CD4-positive, alpha-beta T cell treated with Interleukin-21 for 1 hour (primary cell): Measurements from ENCODE around the gene ITGB2.
"Not testable (repeated sequence)": the region's sequence is repeated elsewhere in the genome, so short reads cannot be mapped to it uniquely, and the experiment has no call there.

ENCODE experiments used
- DNase-seq: peaks from one replicate; pipeline ENCODE4 v3.0.0-alpha.2; 2020

ITGB2 gene

DNA sequence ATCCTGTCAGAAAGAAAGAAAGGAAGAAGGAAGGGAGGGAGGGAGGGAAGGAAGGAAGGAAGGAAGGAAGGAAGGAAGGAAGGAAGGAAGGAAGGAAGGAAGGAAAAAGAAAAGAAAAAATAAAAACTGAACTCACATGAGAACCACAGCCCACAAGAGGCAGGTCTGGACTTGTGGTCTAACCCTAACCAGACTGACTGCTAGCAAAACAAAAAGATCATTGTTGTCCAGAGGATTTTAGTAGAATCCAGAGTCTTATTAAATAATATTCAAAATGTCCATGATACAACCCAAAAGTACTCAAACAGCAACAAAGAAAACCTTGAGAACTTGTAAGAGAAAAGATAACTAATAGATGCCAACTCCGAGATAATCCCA lies 4.7 kb upstream of the ITGB2 start:
- no peak for DNase-seq

DNA sequence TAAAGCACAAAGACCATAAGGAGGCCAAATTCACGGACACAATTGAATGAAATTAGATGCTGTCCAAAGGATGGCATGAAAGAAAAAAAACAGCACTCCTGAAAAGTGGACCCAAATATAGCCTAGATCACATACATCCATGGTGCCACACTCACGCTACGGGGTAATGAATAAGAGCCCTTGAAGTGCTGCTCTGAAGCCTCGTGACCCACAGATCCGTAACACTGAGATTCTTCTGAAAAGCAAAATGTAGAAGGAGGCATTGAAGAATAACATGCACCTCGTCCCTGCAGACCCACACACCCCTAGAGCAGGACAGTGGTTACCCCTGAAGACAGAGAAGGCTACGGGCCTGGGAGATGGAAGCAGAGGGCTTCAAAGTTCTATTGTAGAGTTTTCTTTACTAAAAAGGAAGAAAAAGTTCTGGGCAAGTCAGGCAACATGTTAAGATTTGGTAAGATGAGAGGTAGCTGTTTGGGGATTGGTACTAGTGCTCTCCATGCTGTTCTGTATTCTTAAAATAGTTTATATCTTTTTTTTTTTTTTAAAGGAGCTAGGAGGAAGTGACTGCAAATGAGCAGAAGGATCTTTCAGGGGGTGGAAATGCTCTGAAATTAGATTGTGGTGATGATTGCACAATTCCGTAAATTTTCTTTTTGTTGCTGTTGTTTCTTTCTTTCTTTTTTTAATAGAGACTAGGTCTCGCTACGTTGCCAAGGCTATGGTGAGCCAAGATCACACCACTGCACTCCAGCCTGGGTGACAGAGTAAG lies 4.1 kb upstream of the ITGB2 start:
- peak; percentile 56 for DNase-seq

DNA sequence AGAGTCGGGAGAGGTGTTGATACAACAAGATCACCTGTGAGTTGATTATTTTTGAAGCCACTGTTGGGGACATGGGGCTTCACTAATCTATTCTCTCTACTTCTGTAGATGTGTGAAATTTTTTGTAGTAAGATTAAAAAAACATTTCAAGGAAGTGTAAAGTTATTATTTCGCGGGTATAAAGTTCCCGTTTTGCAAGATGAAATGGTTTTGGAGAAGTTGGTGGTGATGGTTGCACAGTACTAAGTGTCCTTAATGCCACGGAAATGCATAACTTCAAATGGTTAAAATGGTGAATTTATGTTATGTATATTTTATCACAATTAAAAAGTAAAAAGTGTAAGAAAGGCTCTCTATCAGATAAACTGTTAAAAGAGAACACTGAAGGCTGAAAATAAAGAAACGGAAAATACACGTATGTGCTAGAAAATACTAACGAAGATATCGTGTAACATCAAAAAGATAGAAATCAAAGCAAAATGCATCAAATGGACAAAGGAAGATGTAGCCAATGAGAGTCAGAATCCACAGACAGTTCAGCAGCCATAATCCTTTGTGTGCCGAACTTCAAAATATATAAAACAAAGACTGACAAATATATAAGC lies 2.9 kb upstream of the ITGB2 start:
- no peak for DNase-seq

DNA sequence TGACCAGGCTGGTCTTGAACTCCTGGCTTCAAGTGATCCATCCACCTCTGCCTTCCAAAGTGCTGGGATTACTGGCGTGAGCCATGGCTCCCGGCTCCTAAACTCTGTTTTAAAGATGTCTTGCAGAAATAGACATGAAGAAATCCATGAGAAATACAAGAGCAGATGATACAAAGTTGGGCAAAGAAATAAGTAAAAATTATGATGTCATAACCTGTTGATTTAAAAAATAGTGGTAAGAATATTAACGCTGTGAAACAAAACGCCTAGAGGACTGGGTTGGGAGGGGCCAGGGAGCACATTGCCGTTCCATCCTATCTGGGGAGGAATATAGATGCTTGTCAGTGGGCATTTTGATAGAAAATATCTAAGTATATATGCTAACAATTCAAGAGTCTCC lies 1.2 kb upstream of the ITGB2 start:
- no peak for DNase-seq

DNA sequence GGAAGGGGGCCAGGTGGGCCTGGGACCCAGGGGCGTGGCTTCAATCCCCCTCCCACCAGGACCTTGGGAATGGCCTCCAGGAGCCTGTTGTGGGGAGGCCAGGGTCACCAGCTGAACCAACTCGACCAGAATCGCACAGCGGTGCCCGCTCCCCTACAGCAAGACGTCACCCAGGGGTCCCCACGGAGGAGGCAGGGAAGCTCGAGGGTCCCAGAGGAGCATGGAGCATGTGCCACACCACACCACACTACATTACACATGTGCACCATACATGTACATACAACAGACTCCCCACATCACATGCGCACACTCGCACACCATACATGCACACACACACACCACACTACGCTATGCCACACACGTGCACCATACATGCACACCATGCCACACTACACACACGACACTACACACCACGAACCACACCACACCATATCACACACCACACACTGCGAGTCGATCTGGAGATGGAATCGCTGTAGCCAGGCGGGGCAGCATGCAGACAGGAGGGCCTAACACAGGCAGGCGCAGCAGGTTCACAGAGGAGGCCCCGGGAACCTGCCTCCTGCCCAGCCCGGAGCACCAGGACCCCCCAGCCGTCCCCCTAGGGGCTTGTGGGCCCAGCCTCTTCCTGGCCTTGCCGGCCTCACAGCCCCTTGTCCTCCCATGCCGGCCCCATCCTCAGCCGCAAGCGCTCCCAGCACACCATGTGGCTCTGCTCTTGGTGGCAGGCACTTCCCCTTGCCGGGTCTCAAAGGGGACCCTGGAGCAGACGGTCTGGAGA lies 596 bp downstream of the ITGB2 start:
- no peak for DNase-seq

DNA sequence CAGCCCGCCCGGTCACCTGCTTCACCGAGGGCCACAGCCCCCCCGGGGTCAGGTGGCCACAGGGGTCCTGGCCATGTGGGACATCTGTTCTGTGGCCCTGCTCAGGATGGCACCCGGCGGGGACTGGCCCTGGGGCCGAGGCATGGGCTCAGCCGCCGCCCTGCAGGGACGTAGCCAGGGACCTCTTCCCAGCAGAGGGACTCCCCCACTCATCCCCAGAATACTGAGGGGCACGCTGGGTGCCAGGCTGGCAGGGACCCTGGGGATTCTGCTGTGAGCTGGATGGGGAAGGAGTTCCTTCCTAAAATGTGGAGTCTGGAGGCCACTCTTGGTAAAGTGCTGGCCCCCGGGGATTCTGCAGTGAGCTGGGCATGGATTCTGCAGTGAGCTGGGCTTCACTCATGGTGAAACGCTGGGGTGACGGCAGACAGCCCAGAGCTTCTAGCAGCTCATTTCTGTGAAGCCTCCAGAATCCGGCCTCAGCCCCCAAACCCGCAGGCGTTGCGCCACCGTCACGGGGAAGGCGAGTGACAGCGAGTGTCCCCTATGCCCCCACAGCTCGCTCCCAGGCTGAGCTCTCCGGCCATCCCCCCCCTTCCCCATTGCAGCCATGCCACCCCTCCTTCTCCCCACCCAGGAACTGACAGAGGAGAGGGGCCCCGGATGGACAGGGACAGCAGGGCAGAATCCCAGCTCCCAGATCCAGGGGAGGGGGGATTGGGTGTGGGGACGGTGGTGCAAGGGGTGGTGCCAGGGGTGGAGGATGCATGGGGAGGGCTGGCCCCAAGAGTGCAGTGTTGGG lies 1.4 kb downstream of the ITGB2 start:
- DNase-seq = no peak

DNA sequence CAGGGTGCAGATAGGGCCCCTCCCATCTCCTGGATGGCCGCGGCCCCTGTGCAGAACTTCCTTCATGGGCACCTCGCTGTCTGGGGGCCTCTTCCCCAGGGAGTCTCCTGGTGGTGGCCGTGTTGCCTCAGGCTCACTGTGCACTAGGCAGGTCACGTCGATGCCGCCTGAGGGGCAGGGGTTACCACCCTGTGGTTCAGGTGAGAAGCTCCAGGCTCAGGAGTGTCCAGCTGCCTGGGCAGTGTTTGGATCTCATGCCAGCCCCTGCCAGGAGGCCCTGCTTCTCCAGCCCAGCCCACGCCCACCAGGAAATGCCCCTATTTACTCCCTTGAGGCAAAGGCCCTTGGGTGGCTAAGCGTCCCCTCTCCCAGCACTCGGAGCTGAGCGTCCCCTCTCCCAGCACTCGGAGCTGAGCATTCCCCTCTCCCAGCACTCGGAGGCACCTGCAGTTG lies 2.1 kb downstream of the ITGB2 start:
- DNase-seq = no peak

DNA sequence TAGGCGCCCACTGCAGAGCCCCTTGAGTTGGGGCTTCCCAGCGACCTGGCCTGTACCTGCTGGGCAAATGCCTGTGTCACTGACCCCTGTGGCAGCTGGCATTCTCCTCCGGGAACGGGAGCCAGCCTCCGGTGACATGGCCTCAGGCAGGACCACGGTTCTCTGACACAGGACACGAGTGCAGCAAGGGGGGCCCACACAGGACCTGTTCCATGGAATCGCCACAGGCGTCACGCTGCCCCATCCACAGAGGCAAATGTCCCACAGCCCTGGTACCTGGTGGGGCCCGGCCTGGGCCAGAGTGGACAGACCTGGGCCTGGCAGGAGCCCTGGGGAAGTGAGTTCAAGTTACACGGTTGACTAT lies 2.6 kb downstream of the ITGB2 start:
- no peak for DNase-seq

DNA sequence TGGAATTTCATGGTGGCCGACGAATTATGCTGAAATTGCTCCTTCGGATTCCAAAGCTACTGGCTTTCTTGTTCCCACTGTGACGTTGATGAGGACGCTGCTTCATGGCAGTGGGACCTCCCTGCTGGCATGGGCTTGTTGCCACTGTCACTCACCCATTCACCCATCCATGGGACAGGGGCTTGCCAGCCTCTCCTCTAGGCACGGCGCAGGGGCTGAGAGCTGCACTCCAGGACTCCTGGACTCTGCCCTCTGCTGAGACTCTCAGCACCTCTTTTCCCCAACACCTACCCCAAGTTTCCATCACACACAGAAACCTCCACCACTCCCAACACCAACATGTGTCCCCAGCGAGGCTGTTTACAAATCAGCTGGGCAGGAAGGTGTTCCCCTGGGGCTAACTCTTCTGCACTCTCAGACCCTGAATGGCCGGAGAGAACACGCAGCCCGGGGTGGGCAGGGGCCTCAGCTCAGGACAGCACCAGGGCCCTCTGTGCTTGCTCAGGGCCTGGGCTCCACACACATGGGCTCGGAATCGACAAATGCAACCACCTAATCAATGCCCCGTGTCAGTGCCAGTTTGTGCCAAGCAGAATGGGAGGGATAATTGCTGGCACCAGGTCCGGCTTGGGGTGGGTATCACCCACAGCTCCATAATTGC lies 3.1 kb downstream of the ITGB2 start:
- DNase-seq = no peak

DNA sequence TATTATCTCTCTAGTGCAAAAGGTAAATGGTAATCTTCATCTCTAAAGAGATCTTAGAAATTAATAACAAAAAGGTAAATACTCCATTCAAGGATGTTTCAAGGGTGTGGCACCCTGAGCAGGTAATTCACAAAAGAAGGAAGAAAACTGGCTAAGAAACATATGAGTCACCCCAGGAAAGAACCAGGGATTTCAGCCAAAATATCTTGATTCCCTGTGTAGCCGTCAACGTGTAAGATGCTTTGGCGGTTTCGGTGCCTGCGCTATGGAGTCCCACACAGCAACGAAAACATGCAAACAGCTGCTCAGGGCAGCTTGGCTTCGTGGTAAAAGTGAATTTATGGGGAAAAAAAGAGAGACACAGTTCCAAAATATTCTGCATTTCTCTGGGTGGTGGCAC lies 3.7 kb downstream of the ITGB2 start:
- no peak for DNase-seq

DNA sequence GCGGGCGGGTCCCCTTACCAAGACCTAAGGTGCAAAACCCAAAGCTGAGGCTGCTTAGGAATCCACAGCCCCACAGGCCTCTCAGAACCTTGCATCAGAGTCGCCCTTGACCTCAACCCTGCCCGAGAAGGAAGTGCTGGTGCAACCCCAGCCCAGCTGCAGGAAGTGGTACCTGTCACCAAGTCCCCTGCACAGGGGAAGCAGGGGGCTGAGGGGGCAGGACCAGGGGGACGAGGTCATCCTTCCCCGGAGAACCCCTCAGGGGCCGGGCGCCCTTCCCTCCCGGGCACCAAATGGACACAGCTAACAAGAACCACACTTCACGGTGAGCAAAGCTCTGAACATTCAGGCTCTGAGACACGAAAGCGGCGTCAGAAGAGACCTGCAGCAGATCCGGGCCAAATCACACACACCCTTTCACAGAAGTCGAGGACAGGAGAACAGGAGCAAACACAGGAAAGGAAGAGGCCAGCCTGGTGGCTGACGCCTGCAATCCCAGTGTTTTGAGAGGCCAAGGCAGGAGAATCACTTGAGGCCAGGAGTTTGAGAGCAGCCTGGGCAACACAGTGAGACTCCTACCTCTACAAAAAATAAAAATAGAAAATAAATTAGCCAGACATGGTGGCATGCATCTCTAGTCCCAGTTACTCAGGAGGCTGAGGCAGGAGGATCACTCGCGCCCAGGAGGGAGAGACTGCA lies 6.4 kb downstream of the ITGB2 start:
- DNase-seq = peak; percentile 72

DNA sequence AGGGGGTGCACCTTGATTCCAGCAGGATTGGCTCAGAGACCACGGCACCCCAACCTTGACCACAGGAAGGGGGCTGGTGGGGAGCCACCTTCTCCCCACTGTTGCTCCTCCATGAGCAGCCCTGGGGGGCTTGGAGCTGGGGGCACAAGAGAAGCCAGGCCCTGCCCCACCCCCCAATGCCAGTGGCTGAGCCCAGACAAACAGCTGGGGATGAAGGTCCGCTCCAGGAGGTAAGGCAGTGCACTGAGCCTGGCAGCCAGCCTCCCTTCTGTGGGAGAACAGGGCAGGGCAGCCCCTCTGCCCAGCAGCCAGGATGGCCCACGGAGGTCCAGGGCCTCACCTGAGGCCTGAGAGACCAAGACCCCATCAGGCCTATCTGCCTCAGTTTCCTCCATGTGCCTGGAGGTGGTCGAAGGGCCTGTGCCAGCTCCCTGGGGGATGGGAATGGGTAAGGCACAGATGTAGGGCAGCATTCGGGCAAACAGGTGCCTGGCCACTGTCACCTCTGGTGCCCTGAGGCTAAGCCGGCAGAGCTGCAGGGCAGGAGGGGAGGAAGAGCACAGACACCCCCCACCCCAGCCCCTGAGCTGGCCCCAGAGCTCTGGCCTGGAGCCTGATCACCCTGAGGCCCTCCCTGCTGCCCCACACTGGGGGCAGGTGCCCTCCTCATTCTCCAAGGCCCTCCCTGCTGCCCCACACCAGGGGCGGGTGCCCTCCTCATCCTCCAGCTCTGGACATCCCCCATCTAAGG lies 7.1 kb downstream of the ITGB2 start:
- DNase-seq = no peak

DNA sequence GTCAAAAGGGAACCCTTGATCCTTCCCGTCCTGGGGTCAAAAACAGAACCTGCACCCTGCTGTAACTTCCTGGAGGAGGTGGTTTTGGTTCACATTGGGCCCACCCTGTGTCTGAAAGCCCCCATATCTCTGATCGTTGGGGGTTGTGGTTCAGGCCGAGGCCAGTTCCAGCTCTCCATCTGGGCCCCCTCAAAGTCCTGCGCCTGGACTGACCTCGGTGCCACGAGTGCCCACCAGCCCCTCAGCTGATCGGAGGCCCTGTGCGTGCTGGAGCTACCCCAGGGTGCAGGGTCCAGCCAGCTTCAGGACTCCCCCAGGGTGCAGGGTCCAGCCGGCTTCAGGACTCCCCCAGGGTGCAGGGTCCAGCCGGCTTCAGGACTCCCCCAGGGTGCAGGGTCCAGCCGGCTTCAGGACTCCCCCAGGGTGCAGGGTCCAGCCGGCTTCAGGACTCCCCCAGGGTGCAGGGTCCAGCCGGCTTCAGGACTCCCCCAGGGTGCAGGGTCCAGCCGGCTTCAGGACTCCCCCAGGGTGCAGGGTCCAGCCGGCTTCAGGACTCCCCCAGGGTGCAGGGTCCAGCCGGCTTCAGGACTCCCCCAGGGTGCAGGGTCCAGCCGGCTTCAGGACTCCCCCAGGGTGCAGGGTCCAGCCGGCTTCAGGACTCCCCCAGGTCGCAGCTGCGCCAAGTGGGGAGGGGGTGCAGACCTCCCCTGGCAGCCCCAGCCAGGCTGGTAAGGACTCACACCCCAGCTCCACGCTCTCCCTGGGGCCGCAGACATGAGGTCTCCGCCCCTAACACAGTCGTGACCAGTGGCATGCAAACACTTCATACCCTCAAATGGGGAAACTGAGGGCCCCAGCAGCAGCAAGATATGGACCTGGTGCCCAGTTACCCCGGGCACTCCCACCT lies 7.9 kb downstream of the ITGB2 start:
- not testable (repeated sequence) for DNase-seq

DNA sequence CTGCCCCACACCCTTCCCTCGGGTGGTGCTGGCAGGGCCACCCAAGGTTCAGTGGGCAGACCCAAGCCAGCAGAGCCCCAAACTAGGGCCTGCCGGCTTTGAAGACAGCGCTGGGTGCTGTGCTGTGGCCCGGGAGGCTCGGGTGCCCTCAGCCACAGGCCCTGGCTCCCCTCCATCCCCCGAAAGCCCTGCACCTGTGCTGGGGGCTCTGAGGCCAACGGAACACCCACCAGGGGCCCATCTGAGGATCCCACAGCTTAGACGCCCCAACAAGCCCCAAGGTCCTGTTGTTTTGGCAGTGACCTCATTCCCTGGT lies 8.6 kb downstream of the ITGB2 start:
- DNase-seq = no peak

DNA sequence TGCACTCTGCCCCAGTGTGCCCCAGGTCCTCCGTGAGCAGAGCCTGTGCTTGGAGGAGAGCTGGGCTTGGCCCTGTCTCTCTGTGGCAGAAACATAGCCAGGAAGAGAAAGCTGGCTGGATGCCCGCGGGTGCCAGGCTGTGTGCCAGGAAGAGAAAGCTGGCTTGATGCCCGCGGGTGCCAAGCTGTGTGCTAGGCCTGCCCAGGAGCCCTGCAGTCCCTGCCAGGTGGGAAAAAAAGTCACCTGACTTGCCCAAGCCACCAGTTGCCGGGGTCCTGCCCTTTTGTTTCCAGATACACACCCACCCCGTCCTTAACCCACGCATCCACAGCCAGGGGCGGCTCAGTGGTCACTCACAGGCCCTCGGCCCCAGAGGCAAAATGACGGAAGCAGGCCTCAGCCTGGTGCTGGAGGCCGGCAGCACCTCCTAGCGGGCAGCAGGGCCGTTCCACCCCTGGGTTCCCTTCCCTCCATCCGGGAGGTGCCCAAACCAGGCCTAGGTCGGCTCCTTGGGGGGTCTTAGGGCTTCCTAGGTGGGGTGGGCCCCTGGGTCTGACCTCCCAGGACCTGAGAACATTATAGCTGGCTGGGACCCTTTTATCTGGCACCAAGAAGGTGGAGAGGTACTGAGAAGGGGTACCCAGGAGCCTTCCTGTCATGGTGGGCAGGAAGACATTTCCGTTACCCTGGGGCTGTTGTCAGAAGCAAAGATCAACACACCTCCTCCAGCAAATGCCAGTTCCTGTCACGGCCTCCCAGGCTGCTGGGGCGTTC lies 9.1 kb downstream of the ITGB2 start:
- DNase-seq = peak; percentile 69

DNA sequence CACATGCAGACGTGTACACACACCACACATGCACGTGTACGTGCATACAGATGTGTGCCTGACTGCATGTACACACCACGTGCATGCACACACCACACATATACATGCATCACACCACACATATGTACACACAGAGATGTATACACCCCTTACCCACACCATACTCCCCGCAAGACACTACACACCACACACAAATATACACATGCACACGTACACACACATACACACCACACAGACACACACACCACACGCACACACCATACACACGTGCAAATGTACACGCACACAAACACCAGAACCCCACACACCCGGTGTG lies 9.7 kb downstream of the ITGB2 start:
- DNase-seq = no peak

DNA sequence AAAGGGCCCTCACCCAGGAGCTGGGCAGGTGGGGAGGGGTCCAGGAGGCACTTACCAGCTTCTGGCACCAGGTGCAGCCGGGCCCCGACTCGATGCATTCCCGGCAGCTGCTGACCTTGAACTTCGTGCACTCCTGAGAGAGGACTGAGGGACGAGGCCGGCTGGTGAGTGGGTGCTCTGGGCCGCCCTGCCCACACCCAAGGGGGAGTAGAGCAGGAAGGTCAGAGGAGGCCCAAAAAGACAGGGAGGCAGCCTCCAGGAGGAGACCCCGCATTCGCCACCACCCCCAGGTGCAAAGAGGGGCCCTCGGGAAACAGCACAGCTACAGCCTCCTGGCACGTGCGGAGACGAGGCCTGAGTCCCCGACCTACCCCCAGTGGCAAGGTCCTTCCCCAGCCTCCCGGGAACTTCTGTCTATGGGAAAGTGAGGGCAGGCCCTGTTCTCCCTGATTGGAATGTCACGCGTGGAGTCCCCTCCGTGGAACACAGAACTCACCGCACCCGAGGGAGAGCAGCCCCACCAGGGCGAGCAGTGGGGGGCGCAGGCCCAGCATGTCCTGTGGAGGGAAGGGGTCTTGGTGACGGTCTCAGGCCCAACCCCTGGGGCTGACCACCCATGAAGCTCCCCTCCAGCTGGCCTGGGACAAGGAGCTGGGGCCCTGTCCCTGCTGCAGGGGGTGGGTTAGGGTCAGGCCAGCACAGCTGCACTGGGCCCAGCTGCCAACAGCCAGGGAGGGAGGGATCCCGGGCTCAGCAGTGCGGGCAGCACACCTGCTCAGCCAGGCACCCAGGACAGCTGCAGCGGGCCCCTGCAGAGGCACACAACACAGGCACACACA lies 10.3 kb downstream of the ITGB2 start:
- DNase-seq = no peak

DNA sequence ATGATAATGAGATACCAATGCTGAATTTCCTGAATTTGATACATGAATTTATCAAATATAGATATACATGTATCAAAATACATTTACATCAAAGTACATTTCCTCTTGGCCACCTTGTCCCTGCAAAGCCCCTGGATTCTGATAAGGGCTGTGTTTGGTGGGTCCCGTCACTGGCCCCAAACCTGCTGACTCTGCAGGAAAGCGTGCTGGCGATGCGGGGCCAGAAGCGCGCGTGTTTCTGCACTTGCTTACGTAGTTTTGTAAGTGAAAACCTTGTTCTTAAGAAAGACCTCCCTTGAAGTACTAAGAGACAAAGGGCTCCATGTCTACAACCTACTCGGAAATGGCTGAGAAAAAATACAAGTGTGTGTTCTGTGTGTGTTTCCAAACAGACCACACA lies 11.0 kb downstream of the ITGB2 start:
- no peak for DNase-seq

DNA sequence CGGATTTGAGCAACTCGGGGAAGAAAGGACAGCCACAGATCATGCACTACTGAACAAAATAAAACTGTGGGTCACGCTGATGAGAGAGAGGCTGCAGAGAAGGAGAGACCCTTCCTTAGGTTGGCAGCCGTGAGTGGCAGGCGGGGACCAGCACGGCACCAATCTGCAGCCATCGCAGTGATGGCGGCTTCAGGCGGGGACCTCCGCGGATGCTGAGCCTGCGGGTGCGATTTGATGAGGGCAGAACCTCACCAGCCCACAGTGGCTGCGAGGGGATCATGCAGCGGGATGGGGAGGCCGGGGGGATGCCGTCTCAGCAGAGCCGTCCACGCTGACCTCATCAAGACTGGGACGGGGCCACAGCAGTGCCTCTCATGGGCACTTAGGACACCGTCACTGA lies 11.8 kb downstream of the ITGB2 start:
- DNase-seq = no peak
